MM.1S (cell line): Measurements from ENCODE around the gene CPA1.

Experiments used
- DNase-seq: peaks from one replicate; pipeline ENCODE4 v3.0.0-alpha.2; 2015
- H2AFZ ChIP-seq: fragments of 300-600 bp; sonication (generic); 2 replicates; pipeline ENCODE4 v1.6.0; 2016; ENCODE audit warnings: antibody characterized with exemption, low read length
- H3F3A ChIP-seq: fragments of 300-600 bp; sonication (generic); 2 replicates; pipeline ENCODE4 v1.6.1; 2016; ENCODE audit warnings: mild to moderate bottlenecking, antibody characterized with exemption, low read length, moderate library complexity, mixed read lengths; ENCODE audit not compliant: insufficient read depth
- H3K27ac ChIP-seq: fragments of 300-600 bp; sonication (generic); 2 replicates; pipeline ENCODE4 v1.5.1; 2016; ENCODE audit warnings: mild to moderate bottlenecking, low read length
- H3K27me3 ChIP-seq: fragments of 300-600 bp; sonication (generic); replicated peaks from 2 replicates; pipeline ENCODE4 v1.6.0; 2016; ENCODE audit warnings: low read length; ENCODE audit not compliant: insufficient read depth
- H3K36me3 ChIP-seq: fragments of 300-600 bp; sonication (generic); replicated peaks from 2 replicates; pipeline ENCODE4 v1.6.1; 2016; ENCODE audit warnings: mild to moderate bottlenecking, low read length, mixed read lengths; ENCODE audit not compliant: insufficient read depth
- H3K4me1 ChIP-seq: fragments of 300-600 bp; sonication (generic); 2 replicates; pipeline ENCODE4 v1.6.1; 2016; ENCODE audit warnings: low read length, mixed read lengths
- H3K4me2 ChIP-seq: fragments of 300-600 bp; sonication (generic); 2 replicates; pipeline ENCODE4 v1.6.0; 2016; ENCODE audit warnings: low read depth, low read length
- H3K4me3 ChIP-seq: fragments of 300-600 bp; sonication (generic); 2 replicates; pipeline ENCODE4 v1.5.1; 2016; ENCODE audit warnings: low read length, mixed read lengths
- H3K79me2 ChIP-seq: fragments of 300-600 bp; sonication (generic); 2 replicates; pipeline ENCODE4 v1.6.1; 2016; ENCODE audit warnings: mixed run types, low read length, mixed read lengths
- H3K9ac ChIP-seq: fragments of 300-600 bp; sonication (generic); 2 replicates; pipeline ENCODE4 v1.6.1; 2016; ENCODE audit warnings: low read length, mixed read lengths
- H3K9me2 ChIP-seq: fragments of 300-600 bp; sonication (generic); replicated peaks from 2 replicates; pipeline ENCODE4 v1.6.1; 2016; ENCODE audit warnings: mild to moderate bottlenecking, low read length, mixed read lengths; ENCODE audit not compliant: insufficient read depth
- H3K9me3 ChIP-seq: fragments of 300-600 bp; sonication (generic); replicated peaks from 2 replicates; pipeline ENCODE4 v1.6.1; 2016; ENCODE audit warnings: mild to moderate bottlenecking, low read length, mixed read lengths; ENCODE audit not compliant: insufficient read depth
- H4K20me1 ChIP-seq: fragments of 300-600 bp; sonication (generic); 2 replicates; pipeline ENCODE4 v1.6.1; 2016; ENCODE audit warnings: mild to moderate bottlenecking, low read length, moderate library complexity, mixed read lengths; ENCODE audit not compliant: insufficient read depth
- EZH2 ChIP-seq: fragments of 300-600 bp; sonication (generic); optimal IDR thresholded peaks from 2 replicates; pipeline ENCODE3; 2017; ENCODE audit warnings: low read depth, mild to moderate bottlenecking, antibody characterized with exemption, low read length, mixed read lengths
- EZH2phosphoT487 ChIP-seq: fragments of 300-600 bp; sonication (generic); IDR thresholded peaks from 2 replicates; pipeline ENCODE4 v1.6.1; 2018; ENCODE audit warnings: antibody characterized with exemption, low read length
- TF ChIP-seq, protein P1 (sequence below): fragments of 300-600 bp; sonication (generic); IDR thresholded peaks from 2 replicates; pipeline ENCODE4 v1.5.1; 2016; ENCODE audit warnings: antibody characterized with exemption, low read length, mixed read lengths

Gene CPA1

DNA sequence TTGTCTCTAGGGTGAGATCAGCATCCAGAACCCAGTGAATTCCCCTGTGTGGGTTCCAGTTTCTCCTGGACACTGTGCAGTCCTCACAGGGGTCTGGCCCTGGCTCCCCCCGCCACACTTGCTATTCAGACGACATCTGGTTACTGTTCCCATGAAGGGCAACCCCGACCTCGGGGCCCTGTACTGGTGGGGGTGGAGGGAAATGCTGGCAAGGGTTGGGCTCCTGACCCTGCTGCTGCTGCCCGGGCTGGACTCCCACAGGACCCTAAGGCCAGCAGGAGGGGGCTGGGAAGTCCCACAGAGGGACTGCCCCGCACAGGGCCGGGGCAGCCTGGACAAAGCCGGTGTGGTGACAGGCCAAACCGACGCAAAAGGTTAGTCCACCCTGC is 768 bp upstream of the CPA1 start:
- Histone ChIP-seq H2AFZ (no peak overlapping the region), H3K4me2 (no peak overlapping the region), H3K27ac (no peak overlapping the region), H3K4me1 (no peaks in the 10 kb centered on the region), H3K79me2 (no peaks in the 10 kb centered on the region), H3F3A (no peaks in the 10 kb centered on the region), H4K20me1 (no peaks in the 10 kb centered on the region), H3K9ac (no peak overlapping the region), H3K36me3 (no peaks in the 10 kb centered on the region), H3K9me2 (no peaks in the 10 kb centered on the region), H3K9me3 (no peaks in the 10 kb centered on the region), H3K27me3 (no peaks in the 10 kb centered on the region), H3K4me3 (no peak overlapping the region)
- TF ChIP-seq EZH2phosphoT487: no peak
- TF ChIP-seq EZH2: no peak
- TF ChIP-seq, protein P1, sequence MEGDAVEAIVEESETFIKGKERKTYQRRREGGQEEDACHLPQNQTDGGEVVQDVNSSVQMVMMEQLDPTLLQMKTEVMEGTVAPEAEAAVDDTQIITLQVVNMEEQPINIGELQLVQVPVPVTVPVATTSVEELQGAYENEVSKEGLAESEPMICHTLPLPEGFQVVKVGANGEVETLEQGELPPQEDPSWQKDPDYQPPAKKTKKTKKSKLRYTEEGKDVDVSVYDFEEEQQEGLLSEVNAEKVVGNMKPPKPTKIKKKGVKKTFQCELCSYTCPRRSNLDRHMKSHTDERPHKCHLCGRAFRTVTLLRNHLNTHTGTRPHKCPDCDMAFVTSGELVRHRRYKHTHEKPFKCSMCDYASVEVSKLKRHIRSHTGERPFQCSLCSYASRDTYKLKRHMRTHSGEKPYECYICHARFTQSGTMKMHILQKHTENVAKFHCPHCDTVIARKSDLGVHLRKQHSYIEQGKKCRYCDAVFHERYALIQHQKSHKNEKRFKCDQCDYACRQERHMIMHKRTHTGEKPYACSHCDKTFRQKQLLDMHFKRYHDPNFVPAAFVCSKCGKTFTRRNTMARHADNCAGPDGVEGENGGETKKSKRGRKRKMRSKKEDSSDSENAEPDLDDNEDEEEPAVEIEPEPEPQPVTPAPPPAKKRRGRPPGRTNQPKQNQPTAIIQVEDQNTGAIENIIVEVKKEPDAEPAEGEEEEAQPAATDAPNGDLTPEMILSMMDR: no peak
- no peak for DNase-seq

DNA sequence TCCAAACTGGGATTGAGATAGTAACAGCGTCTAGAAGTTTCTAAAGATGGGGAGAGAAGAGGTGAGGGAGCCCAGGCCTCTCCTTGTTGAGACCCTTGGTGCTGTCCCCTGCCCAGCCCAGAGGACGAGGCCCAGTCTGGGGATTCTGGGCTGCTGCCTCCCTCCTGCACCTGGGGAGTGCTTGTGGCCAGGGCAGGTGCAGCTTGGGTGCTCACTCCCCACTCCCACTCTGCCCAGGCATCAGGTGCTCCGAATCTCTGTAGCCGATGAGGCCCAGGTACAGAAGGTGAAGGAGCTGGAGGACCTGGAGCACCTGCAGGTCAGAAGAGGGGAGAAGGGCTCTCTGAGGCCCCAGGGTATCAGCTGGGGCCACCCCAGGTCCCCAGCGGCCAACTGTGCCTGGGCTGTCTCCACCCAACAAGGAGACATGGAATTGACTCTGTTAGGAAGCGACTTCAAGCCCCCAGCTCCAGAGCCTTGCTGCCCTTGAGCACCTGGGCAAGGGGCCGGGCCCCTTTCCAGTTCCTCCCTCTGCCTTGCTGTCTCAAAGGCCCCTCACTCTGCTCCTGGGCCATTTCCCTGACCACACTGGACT is 664 bp downstream of the CPA1 start:
- Histone ChIP-seq H2AFZ (no peak overlapping the region), H3K9ac (no peak overlapping the region), H3K9me2 (no peaks in the 10 kb centered on the region), H3K27ac (no peak overlapping the region), H3K27me3 (no peaks in the 10 kb centered on the region), H3K79me2 (no peaks in the 10 kb centered on the region), H4K20me1 (no peaks in the 10 kb centered on the region), H3K36me3 (no peaks in the 10 kb centered on the region), H3K4me1 (no peaks in the 10 kb centered on the region), H3K4me3 (no peak overlapping the region), H3K9me3 (no peaks in the 10 kb centered on the region), H3F3A (no peaks in the 10 kb centered on the region), H3K4me2 (no peak overlapping the region)
- no peak for DNase-seq
- TF ChIP-seq EZH2phosphoT487: no peak
- no peak for TF ChIP-seq EZH2
- TF ChIP-seq, protein P1: no peak

DNA sequence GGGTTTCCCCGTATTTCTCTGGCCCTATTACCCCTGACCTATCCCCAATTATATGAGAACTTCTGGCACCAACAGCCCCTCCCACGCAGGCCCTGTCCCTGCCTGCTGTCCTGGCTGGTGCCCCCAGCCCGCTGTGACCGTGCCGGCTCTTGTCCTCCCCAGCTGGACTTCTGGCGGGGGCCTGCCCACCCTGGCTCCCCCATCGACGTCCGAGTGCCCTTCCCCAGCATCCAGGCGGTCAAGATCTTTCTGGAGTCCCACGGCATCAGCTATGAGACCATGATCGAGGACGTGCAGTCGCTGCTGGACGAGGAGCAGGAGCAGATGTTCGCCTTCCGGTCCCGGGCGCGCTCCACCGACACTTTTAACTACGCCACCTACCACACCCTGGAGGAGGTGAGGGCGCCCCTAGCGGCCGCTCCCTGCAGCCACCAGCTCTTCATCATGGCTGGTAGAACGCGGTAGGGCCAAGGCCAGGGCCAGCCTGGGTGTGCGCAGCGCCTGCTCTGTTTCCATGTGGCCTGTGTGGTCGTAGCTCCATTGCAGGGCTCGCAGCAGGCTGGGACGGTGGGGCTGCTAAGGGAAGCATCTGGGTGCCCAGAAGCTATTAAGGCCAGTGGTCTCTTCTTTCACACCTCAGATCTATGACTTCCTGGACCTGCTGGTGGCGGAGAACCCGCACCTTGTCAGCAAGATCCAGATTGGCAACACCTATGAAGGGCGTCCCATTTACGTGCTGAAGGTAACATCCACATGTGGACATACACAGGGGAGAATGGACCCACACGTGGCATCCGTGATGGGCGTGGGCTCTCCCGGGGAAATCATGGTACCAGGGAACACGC is 1.4 kb downstream of the CPA1 start:
- Histone ChIP-seq H3K4me1 (no peaks in the 10 kb centered on the region), H4K20me1 (no peaks in the 10 kb centered on the region), H3K79me2 (no peaks in the 10 kb centered on the region), H3K27ac (no peak overlapping the region), H3K9ac (no peak overlapping the region), H3K4me2 (no peak overlapping the region), H3K4me3 (no peak overlapping the region), H3K27me3 (no peaks in the 10 kb centered on the region), H3F3A (no peaks in the 10 kb centered on the region), H3K36me3 (no peaks in the 10 kb centered on the region), H2AFZ (no peak overlapping the region), H3K9me3 (no peaks in the 10 kb centered on the region), H3K9me2 (no peaks in the 10 kb centered on the region)
- no peak for DNase-seq
- TF ChIP-seq, protein P1: peak; percentile 30
- TF ChIP-seq EZH2phosphoT487: no peak
